GM12892 (cell line): ENCODE measurements around the gene RNFT2.

ENCODE experiments used
- POLR2A ChIP-seq: IDR thresholded peaks from 2 replicates; pipeline ENCODE4 v1.6.1; 2011; ENCODE audit warnings: low read depth, low read length, control low read depth
- POLR2AphosphoS5 ChIP-seq: IDR thresholded peaks from 2 replicates; pipeline ENCODE4 v1.6.1; 2011; ENCODE audit warnings: low read depth, low read length, control low read depth

DNA sequence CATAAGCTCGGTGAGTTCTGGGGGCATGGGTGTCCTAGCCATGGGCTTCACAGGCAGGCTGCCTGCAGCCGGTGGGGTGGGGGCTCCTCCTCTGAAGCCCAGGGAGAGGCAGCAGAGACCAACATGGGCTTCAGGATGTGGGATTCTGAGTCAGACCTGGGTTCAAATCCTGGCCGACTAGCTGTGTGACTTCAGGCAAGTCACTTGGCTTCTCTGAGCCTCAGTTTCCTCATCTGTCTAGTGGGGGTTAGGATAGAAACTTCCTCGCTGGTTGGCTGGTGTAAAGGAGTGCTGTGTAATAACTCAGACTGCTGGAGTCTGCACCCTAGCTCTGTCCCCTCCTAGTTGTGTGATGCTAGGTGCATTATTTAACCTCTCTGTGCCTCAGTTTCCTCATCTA lies 12.2 kb downstream of the RNFT2 start:
- TF ChIP-seq POLR2AphosphoS5: no peak
- TF ChIP-seq POLR2A: no peak
